ENCODE results near the gene NAA30.

DNA sequence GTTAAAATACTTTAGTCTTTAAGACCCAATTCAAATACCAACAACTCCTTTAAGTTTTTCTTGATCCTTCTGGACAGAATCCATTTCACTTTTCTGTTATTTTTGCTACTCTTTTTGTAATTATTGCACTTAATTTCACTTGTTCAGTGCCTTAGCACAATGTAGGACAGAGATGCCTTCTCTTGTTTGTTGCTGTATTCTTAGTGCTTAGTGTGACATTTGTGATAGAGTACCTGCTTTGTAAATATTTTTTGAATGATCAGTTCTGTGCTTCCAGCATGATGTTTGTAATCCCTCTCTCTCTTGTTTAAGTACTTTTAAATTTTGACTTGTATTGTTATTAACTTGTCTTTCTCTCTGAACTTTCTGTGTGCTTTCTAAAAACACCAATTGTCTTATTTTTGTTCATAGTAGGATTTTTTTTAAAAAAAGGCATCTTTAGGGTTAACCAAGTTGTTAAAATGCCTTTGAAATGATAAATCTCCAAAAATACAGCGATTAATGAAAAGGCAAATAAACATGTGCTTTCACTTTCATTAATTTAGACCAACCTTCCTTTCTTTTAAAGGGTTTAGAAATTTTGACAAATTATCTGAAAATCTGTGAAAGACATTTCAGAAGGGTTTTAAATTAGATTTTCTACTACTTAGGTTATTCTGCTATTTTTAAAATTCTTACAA is 11.9 kb downstream of the NAA30 start:
- TF ChIP-seq, protein P1, sequence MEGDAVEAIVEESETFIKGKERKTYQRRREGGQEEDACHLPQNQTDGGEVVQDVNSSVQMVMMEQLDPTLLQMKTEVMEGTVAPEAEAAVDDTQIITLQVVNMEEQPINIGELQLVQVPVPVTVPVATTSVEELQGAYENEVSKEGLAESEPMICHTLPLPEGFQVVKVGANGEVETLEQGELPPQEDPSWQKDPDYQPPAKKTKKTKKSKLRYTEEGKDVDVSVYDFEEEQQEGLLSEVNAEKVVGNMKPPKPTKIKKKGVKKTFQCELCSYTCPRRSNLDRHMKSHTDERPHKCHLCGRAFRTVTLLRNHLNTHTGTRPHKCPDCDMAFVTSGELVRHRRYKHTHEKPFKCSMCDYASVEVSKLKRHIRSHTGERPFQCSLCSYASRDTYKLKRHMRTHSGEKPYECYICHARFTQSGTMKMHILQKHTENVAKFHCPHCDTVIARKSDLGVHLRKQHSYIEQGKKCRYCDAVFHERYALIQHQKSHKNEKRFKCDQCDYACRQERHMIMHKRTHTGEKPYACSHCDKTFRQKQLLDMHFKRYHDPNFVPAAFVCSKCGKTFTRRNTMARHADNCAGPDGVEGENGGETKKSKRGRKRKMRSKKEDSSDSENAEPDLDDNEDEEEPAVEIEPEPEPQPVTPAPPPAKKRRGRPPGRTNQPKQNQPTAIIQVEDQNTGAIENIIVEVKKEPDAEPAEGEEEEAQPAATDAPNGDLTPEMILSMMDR (IDR thresholded peaks at IDR 0.05) = no peak
- TF ChIP-seq POLR2A (IDR thresholded peaks at IDR 0.05) = no peak

All from body of pancreas (tissue), 4 donors.